HepG2 (cell line): ENCODE data around the gene MUTYH. TPM values are rescaled to one million over a fixed set of nuclear protein-coding genes. Genes with fewer than 3 reads are reported as not detected.

Source experiments
- ATF2 ChIP-seq: sonication (generic); formaldehyde crosslinking; IDR thresholded peaks from 2 replicates; pipeline ENCODE4 v1.4.0; 2020; ENCODE audit warnings: missing genetic modification reagents
- BCL6 ChIP-seq: IDR thresholded peaks from 2 replicates; pipeline ENCODE4 v1.6.1; 2016; ENCODE audit warnings: missing genetic modification reagents, missing compliant biosample characterization
- HHEX ChIP-seq: IDR thresholded peaks from 2 replicates; pipeline ENCODE4 v1.6.1; 2016; ENCODE audit warnings: control low read depth
- HNRNPH1 ChIP-seq: fragments of 200-400 bp; formaldehyde crosslinking; optimal IDR thresholded peaks from 2 replicates; pipeline ENCODE3; 2017; ENCODE audit warnings: mild to moderate bottlenecking, low read depth, low read length
- KLF12 ChIP-seq: sonication (generic); formaldehyde crosslinking; IDR thresholded peaks from 2 replicates; pipeline ENCODE4 v1.4.0; 2020; ENCODE audit warnings: missing genetic modification reagents, borderline replicate concordance
- MXD3 ChIP-seq: IDR thresholded peaks from 2 replicates; pipeline ENCODE4 v1.6.1; 2016; ENCODE audit warnings: mild to moderate bottlenecking, missing biosample characterization, missing genetic modification reagents
- NFE2 ChIP-seq: sonication (generic); formaldehyde crosslinking; IDR thresholded peaks from 2 replicates; pipeline ENCODE4 v1.4.0; 2020; ENCODE audit warnings: missing genetic modification reagents
- NKX3-1 ChIP-seq: sonication (generic); formaldehyde crosslinking; IDR thresholded peaks from 2 replicates; pipeline ENCODE4 v1.5.0; 2020; ENCODE audit warnings: missing genetic modification reagents
- PHF21A ChIP-seq: sonication (generic); formaldehyde crosslinking; IDR thresholded peaks from 2 replicates; pipeline ENCODE4 v1.5.0; 2020; ENCODE audit warnings: mild to moderate bottlenecking, missing genetic modification reagents
- POGK ChIP-seq: sonication (generic); formaldehyde crosslinking; conservative IDR thresholded peaks from 2 replicates; pipeline ENCODE4 v1.8.0; 2022; ENCODE audit warnings: mild to moderate bottlenecking, moderate library complexity, missing genetic modification reagents
- SOX6 ChIP-seq, 2 experiments: fragments of 450-650 bp in 1 of 2; sonication (generic) in 1 of 2; formaldehyde crosslinking in 1 of 2; IDR thresholded peaks; 2 replicates each; pipeline versions ENCODE4 v1.4.0 to v1.6.1; 2017 to 2020; ENCODE audit warnings: antibody characterized with exemption in 1 of 2, mild to moderate bottlenecking in 1 of 2, missing genetic modification reagents in 1 of 2
- TOPORS ChIP-seq: sonication (generic); formaldehyde crosslinking; IDR thresholded peaks from 2 replicates; pipeline ENCODE4 v1.8.0; 2023; ENCODE audit warnings: mild to moderate bottlenecking, missing genetic modification reagents
- ZHX1 ChIP-seq: sonication (generic); formaldehyde crosslinking; IDR thresholded peaks from 2 replicates; pipeline ENCODE4 v1.8.1; 2022; ENCODE audit warnings: low read depth, mild to moderate bottlenecking, missing genetic modification reagents
- ZIK1 ChIP-seq: sonication (generic); formaldehyde crosslinking; IDR thresholded peaks from 2 replicates; pipeline ENCODE4 v1.5.0; 2020; ENCODE audit warnings: mild to moderate bottlenecking, low read depth, missing genetic modification reagents, borderline replicate concordance
- ZMYM3 ChIP-seq: sonication (generic); formaldehyde crosslinking; IDR thresholded peaks from 2 replicates; pipeline ENCODE4 v1.5.1; 2020; ENCODE audit warnings: mild to moderate bottlenecking, missing genetic modification reagents
- ZNF704 ChIP-seq: sonication (generic); formaldehyde crosslinking; IDR thresholded peaks from 2 replicates; pipeline ENCODE4 v1.8.1; 2023; ENCODE audit warnings: mild to moderate bottlenecking, inconsistent platforms, moderate library complexity, missing genetic modification reagents, borderline replicate concordance
- polyA plus RNA-seq, 8 experiments: library from polyadenylated mRNA; depleted of rRNA in 3 of 8; stranded (reverse) in 7 of 8; unstranded in 1 of 8; fragments of >200 nt; fragmentation: Illumina TruSeq in 4 of 8; extraction: Trizol in 4 of 8; gene quantifications; 2 replicates each; pipeline versions ENCODE4 v1.2.1 to v1.2.3, GENCODE V29; 2011 to 2016; ENCODE audit warnings: low read depth in 4 of 8, missing spikeins in 1 of 8, mixed read lengths in 1 of 8; ENCODE audit not compliant: insufficient read depth in 1 of 8
- total RNA-seq, 5 experiments: library from RNA; depleted of rRNA; stranded (reverse); fragments of >200 nt; fragmentation: Illumina TruSeq; extraction: Trizol; gene quantifications; 2 replicates each; pipeline ENCODE4 v1.2.3, GENCODE V29; 2016; ENCODE audit warnings: low read depth in 1 of 5
- TF ChIP-seq, protein P1 (sequence below): IDR thresholded peaks from 2 replicates; pipeline ENCODE4 v1.6.1; 2016; ENCODE audit warnings: low read depth
- TF ChIP-seq, protein P2 (sequence below): sonication (generic); formaldehyde crosslinking; IDR thresholded peaks from 2 replicates; pipeline ENCODE4 v1.5.0; 2020; ENCODE audit warnings: mild to moderate bottlenecking, missing genetic modification reagents

Gene MUTYH
- total and polyA plus RNA-seq, 2 of the 13 experiments (the other 11 are each of a cell fraction or from before 2014, with no cell fraction given) = 16.3 to 17.1 TPM

DNA sequence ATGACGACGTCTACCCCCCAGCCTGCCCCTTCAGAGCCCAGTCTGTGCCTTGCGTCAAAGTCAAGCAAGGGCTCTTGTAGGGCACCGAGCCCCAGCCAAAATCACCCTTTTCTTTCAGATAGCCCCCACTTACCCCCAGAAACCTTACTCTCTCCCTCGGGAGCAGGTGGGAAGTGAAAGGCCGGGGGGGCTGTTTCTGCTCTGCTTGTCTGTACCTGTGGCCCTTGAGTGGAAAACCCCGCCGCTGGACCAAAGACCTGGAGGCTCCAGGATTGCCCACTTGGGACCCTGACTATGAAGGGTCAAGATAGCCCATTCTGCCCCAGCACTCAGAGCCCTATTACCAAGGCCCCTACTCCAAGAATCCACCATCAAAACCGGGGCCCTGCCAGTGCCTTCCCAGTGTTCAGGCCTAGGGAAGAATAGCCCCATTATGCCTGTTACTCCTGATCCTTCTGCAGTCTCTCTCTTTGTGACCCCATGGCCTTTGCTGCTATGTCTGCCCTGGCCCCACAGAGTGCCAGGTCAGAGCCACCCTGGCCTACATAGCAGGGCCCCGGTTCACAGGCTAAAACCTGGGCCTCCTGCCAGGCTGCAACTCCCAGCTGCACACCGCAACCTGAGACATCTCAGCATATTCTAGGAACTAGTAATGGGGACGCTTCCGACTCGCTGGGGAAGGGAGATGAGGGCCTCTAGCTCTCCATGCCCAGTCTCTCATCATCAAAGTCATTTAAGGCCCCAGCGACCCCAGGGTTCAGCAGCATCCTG is 35.7 kb downstream of the MUTYH start (continued):
- 0 out of 2 replicates have a peak, but pooled peaks have one; percentile 4 for TF ChIP-seq ZHX1 (CRISPR knock-in tag)
- TF ChIP-seq ZMYM3 = no peak
- no peak for TF ChIP-seq TOPORS (CRISPR knock-in tag)
- no peak for TF ChIP-seq SOX6 (IDR thresholded peaks at IDR 0.05)
- TF ChIP-seq SOX6 (CRISPR knock-in tag; IDR thresholded peaks at IDR 0.05) = no peak
- TF ChIP-seq POGK (CRISPR knock-in tag) = no peak; the same call in none of the 2 replicates
- TF ChIP-seq HNRNPH1 = no peak
- no peak for TF ChIP-seq NFE2
- TF ChIP-seq, protein P1, sequence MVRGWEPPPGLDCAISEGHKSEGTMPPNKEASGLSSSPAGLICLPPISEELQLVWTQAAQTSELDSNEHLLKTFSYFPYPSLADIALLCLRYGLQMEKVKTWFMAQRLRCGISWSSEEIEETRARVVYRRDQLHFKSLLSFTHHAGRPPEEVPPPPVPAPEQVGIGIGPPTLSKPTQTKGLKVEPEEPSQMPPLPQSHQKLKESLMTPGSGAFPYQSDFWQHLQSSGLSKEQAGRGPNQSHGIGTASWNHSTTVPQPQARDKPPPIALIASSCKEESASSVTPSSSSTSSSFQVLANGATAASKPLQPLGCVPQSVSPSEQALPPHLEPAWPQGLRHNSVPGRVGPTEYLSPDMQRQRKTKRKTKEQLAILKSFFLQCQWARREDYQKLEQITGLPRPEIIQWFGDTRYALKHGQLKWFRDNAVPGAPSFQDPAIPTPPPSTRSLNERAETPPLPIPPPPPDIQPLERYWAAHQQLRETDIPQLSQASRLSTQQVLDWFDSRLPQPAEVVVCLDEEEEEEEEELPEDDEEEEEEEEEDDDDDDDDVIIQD (CRISPR knock-in tag) = no peak
- no peak for TF ChIP-seq ATF2 (CRISPR knock-in tag)
- TF ChIP-seq, protein P2, sequence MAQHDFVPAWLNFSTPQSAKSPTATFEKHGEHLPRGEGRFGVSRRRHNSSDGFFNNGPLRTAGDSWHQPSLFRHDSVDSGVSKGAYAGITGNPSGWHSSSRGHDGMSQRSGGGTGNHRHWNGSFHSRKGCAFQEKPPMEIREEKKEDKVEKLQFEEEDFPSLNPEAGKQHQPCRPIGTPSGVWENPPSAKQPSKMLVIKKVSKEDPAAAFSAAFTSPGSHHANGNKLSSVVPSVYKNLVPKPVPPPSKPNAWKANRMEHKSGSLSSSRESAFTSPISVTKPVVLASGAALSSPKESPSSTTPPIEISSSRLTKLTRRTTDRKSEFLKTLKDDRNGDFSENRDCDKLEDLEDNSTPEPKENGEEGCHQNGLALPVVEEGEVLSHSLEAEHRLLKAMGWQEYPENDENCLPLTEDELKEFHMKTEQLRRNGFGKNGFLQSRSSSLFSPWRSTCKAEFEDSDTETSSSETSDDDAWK (CRISPR knock-in tag) = no peak
- 0 out of 2 replicates have a peak, but pooled peaks have one; percentile 5 for TF ChIP-seq MXD3 (CRISPR knock-in tag)
- no peak for TF ChIP-seq BCL6 (CRISPR knock-in tag)
- TF ChIP-seq ZNF704 (CRISPR knock-in tag) = no peak
- 0 out of 2 replicates have a peak, but pooled peaks have one; percentile 44 for TF ChIP-seq PHF21A (CRISPR knock-in tag)
- no peak for TF ChIP-seq ZIK1 (CRISPR knock-in tag)
- no peak for TF ChIP-seq NKX3-1
- no peak for TF ChIP-seq KLF12 (CRISPR knock-in tag)
- no peak for TF ChIP-seq HHEX (CRISPR knock-in tag)
